ENCODE measurements around the gene RET. TPM values are rescaled to one million over a fixed set of nuclear protein-coding genes. Genes with fewer than 3 reads are reported as not detected.

Gene RET
- total RNA-seq, 1 experiment from 2014 or later: not detected

- in situ Hi-C loops (cut with HindIII; ENCODE audit: low pct_unique_long_range_greater_than_20kb, low sequenced_read_pairs): no loop called here
Measured at GRCh38 chr10:43042503-43043341, 34.1 kb upstream of the RET start.

DNA sequence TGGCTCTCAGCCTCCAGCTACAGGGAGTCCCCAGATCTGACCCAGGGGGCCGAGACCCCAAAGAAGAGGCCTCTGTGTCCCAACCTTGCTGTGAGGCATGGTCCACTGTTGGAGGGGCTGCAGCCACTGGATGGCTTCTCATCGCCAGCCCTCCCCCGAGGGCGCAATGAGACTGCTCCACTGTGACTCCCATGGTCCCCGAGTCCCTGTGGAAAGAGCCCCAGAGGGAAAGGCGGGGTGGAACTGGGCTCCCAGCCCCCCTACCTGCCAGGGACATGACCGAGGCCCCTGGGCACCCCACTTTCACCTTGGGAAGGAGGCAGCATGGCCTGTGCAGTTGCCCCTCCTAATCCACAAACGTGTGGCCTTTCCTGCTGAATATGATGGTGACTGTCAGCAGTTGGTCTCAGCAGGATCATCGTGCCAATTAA lies 33.5 kb upstream of the RET start:
- in situ Hi-C loops (cut with HindIII; ENCODE audit: low pct_unique_long_range_greater_than_20kb, low sequenced_read_pairs): no loop called here
- no peak for DNase-seq (ENCODE audit: low read depth, low spot score)

More at GRCh38 chr10:43042503-43043341, 34.1 kb upstream of the RET start:
- no peak for DNase-seq (ENCODE audit: low read depth, low spot score)

DNA sequence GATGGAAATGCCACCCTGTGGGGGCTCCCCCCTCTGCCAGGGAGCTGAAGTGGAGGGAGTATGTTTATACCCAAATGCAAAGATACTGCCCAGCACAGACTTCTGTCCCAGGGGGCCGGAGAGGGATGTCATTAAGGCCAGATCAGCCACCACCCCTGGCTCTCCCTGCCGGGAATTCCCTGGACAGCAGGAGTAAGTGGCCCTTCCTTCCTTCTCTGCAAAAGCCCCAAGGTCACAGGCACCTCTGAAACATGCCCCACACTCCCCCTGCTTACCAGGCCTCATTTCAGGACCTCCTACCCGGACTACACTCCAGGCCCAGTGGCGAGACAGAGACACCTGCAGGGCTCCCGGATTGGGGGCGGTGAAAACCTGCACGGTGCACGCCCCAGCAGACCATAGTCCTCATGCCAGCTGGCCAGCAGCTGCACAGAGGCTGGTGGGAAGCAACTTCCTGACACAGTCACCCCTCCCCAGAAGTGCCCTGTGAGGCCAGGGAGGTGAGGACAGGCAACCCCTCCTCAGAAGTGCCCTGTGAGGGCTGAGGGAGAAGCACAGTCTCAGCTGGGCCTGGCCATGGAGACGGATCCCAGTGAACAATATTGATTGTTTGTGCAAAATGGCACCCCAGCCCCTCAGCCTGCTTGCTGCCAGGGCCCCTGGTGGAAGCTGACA lies 33.0 kb upstream of the RET start:
- in situ Hi-C loops (cut with HindIII; ENCODE audit: low pct_unique_long_range_greater_than_20kb, low sequenced_read_pairs): no loop called here
- no peak for DNase-seq (ENCODE audit: low read depth, low spot score)

DNA sequence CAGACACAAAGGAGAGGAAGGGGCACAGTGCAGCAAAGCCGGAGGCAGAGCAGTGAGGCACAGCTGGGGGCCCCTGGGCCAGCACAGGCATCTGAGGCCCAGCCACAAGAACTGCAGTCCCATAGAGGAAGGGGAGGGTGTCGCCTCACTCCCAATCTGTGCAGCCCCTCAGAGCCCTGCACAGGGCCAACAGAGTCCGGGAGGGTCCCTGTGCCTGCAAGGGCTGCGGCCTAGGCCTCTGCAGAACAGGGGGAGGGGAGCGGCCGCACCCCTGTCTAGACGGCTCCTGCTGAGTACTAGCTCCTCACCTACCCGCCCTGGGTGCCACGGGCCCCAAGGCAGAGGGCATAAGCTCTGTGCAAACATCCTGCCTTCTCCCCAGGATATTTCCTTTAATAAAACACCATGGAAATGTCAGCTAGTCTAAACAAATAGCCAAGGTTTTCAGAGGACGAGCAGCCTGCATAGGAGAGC lies 32.4 kb upstream of the RET start:
- in situ Hi-C loops (cut with HindIII; ENCODE audit: low pct_unique_long_range_greater_than_20kb, low sequenced_read_pairs): no loop called here
- DNase-seq (ENCODE audit: low read depth, low spot score): no peak

- in situ Hi-C loops (cut with HindIII; ENCODE audit: low pct_unique_long_range_greater_than_20kb, low sequenced_read_pairs): no loop called here
- no peak for DNase-seq (ENCODE audit: low read depth, low spot score)
Measured at GRCh38 chr10:43044961-43045621, 31.8 kb upstream of the RET start.

DNA sequence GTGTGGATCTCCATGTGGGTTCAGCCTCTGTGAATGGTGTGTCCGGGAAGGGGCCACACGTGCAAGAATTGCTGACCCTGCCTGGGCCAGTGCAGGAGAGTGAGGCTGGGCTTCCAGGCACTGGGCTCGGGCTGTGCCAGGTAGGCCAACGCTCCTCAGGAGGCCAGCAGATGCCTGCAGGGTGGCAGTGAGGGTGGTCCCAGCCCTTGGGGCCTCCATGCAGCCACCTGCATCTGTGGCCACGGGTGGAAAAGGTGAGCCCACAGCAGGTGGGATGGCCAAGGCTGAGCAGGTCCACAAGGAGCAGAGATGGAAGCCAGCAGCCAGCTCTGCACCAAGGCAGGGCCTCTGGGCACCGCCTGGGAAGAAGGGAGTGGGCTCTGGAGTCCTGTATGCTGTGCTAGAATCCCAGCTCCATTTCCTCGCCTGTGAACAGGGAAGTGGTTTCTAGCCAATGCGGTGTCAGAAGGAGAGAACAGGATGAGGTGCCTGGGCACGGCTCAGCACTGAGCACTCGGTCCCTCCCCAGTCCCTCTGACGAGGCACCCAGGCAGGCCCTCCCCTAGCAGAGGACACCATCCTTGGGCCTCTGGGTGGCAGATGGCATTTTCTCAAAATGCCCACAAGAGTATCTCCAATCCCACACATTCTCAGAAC lies 31.1 kb upstream of the RET start:
- in situ Hi-C loops (cut with HindIII; ENCODE audit: low pct_unique_long_range_greater_than_20kb, low sequenced_read_pairs): no loop called here
- DNase-seq (ENCODE audit: low read depth, low spot score): no peak

DNA sequence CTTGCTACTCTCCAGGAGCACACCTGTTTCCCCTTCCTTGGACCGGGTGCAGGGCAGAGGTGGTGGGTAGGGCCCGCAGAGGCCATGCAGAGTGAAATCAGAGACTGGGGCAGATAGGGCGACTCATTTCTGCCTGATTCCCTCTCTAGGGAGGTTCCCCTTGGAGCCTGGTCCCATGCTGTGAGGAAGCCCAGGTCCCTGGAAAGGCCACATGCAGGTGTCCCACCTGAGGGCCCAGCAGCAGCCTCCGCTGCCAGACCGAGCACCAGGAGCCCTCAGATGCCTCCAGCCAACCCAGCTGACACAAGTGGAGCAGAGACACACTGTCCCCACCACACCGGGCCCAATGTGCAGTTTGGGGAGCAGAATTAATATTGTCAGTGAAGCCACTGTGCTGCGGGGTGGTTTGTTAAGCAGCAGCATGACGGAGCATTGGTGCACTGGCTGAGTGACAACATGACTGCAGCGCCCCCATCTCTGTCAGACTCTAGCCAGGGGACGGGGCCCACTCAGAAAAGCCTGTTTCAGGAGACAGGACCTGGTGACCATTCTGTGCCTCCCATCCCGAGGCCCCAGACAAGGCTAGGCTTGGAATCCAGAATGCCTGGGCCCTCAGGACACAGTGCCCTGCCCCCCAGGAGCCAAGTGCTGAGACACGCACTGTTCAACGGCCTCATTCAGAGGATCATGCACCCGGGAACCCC lies 30.4 kb upstream of the RET start:
- no peak for DNase-seq (ENCODE audit: low read depth, low spot score)
- in situ Hi-C loops (cut with HindIII; ENCODE audit: low pct_unique_long_range_greater_than_20kb, low sequenced_read_pairs): no loop called here

GRCh38 chr10:43047288-43047970 lies 29.4 kb upstream of the RET start:
- DNase-seq (ENCODE audit: low read depth, low spot score): no peak
- in situ Hi-C loops (cut with HindIII; ENCODE audit: low pct_unique_long_range_greater_than_20kb, low sequenced_read_pairs): no loop called here

- DNase-seq (ENCODE audit: low read depth, low spot score): no peak
Measured at GRCh38 chr10:43048301-43049051, 28.4 kb upstream of the RET start.

GRCh38 chr10:43049081-43049551 lies 27.8 kb upstream of the RET start:
- no peak for DNase-seq (ENCODE audit: low read depth, low spot score)
- in situ Hi-C loops (cut with HindIII; ENCODE audit: low pct_unique_long_range_greater_than_20kb, low sequenced_read_pairs): no loop called here

More at GRCh38 chr10:43048301-43049051, 28.4 kb upstream of the RET start:
- in situ Hi-C loops (cut with HindIII; ENCODE audit: low pct_unique_long_range_greater_than_20kb, low sequenced_read_pairs): no loop called here

GRCh38 chr10:43050011-43050410 lies 26.9 kb upstream of the RET start:
- DNase-seq (ENCODE audit: low read depth, low spot score): no peak
- in situ Hi-C loops (cut with HindIII; ENCODE audit: low pct_unique_long_range_greater_than_20kb, low sequenced_read_pairs): no loop called here

GRCh38 chr10:43053825-43054224 lies 23.0 kb upstream of the RET start:
- no peak for DNase-seq (ENCODE audit: low read depth, low spot score)
- in situ Hi-C loops (cut with HindIII; ENCODE audit: low pct_unique_long_range_greater_than_20kb, low sequenced_read_pairs): no loop called here

GRCh38 chr10:43054593-43054992 lies 22.3 kb upstream of the RET start:
- no peak for DNase-seq (ENCODE audit: low read depth, low spot score)
- in situ Hi-C loops (cut with HindIII; ENCODE audit: low pct_unique_long_range_greater_than_20kb, low sequenced_read_pairs): no loop called here

GRCh38 chr10:43055217-43055616 lies 21.7 kb upstream of the RET start:
- in situ Hi-C loops (cut with HindIII; ENCODE audit: low pct_unique_long_range_greater_than_20kb, low sequenced_read_pairs): no loop called here
- no peak for DNase-seq (ENCODE audit: low read depth, low spot score)

DNA sequence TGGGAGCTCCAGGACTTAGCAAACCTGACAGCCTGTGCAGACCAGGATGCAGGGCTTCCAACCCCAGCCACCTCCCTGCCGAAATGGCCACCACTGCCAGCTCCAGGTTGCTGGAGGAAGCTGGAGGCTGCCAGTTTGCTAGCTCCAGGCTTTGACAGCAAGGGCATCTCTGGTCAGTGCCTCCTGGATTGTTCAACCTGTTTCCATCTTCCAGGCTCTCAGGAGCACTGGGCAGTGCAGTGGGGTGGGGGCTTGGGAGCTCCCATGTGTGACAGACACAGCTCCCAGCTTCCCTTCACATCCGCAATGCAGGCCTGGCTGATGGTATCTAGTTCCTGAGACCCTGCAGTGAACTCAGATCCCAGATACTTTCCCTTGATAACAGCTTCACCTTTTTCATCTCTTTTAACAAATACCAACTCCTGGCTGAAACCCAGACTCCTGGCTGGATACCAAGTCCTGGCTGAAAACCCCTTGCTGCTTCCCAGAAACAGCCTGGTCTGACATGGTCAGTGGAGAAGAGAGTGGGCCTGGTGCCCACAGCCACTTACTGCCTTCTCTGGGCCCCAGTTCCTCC lies 20.8 kb upstream of the RET start:
- in situ Hi-C loops (cut with HindIII; ENCODE audit: low pct_unique_long_range_greater_than_20kb, low sequenced_read_pairs): no loop called here
- DNase-seq (ENCODE audit: low read depth, low spot score): no peak

GRCh38 chr10:43056568-43057011 lies 20.3 kb upstream of the RET start:
- no peak for DNase-seq (ENCODE audit: low read depth, low spot score)
- in situ Hi-C loops (cut with HindIII; ENCODE audit: low pct_unique_long_range_greater_than_20kb, low sequenced_read_pairs): no loop called here

All from SK-MEL-5 (cell line).